HepG2 (cell line): Measurements from ENCODE around the gene DCAF15.

Source experiments
- EZH2 ChIP-seq: conservative IDR thresholded peaks from 2 replicates; pipeline ENCODE4 v1.6.1; 2012; ENCODE audit warnings: mild to moderate bottlenecking, low read depth, low read length, moderate library complexity
- NR1H2 ChIP-seq: sonication (generic); formaldehyde crosslinking; IDR thresholded peaks from 2 replicates; pipeline ENCODE4 v1.8.1; 2022; ENCODE audit warnings: low read depth, missing genetic modification reagents, borderline replicate concordance
- ZNF510 ChIP-seq: sonication (generic); formaldehyde crosslinking; IDR thresholded peaks from 2 replicates; pipeline ENCODE4 v1.4.0; 2020; ENCODE audit warnings: low read depth, mild to moderate bottlenecking, missing genetic modification reagents

DNA sequence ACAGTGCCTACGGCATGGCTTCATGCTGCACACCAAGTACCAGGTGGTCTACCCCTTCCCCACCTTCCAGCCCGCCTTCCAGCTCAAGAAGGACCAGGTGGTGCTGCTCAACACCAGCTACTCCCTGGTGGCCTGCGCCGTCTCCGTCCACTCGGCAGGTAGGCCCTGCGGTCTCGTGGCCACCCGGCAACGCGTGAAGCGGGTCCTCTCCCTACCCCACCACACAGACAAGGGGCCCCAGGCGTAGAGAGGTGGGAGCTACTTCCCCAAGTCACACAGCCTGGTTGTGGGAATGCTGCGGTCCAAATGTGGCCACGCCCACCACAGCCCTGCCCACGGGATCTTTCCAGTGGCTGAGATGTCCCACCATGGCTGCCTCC, 4.0 kb downstream of the DCAF15 start:
- TF ChIP-seq EZH2: no peak
- no peak for TF ChIP-seq ZNF510 (CRISPR knock-in tag)
- no peak for TF ChIP-seq NR1H2 (CRISPR knock-in tag)
